Hepatocyte (in vitro differentiated cells): ENCODE data around the gene ABCA5. TPM values are rescaled to one million over a fixed set of nuclear protein-coding genes. Genes with fewer than 3 reads are reported as not detected.
A peak's percentile ranks its signal among the peaks of the same experiment; 100 is the strongest.

Experiments used
- DNase-seq: peaks from one replicate; pipeline ENCODE4 v3.0.0-alpha.2; 2016; ENCODE audit warnings: low spot score
- H2AFZ ChIP-seq: fragments of 200-600 bp; sonication (generic); 2 replicates; pipeline ENCODE4 v1.6.0; 2016; ENCODE audit warnings: antibody characterized with exemption, mild to moderate bottlenecking
- H3K27ac ChIP-seq: fragments of 200-600 bp; sonication (generic); 2 replicates; pipeline ENCODE4 v1.5.1; 2016; ENCODE audit warnings: mild to moderate bottlenecking
- H3K27me3 ChIP-seq: fragments of 200-600 bp; sonication (generic); 2 replicates; pipeline ENCODE4 v1.6.1; 2016
- H3K36me3 ChIP-seq: fragments of 200-600 bp; sonication (generic); replicated peaks from 2 replicates; pipeline ENCODE4 v1.5.1; 2016; ENCODE audit warnings: low read depth; ENCODE audit not compliant: insufficient read depth
- H3K4me1 ChIP-seq: fragments of 200-600 bp; sonication (generic); 2 replicates; pipeline ENCODE4 v1.5.1; 2016; ENCODE audit warnings: mild to moderate bottlenecking, moderate library complexity; ENCODE audit not compliant: insufficient read depth
- H3K4me2 ChIP-seq: fragments of 200-600 bp; sonication (generic); 2 replicates; pipeline ENCODE4 v1.6.0; 2016
- H3K4me3 ChIP-seq: fragments of 200-600 bp; sonication (generic); 2 replicates; pipeline ENCODE4 v1.5.1; 2016; ENCODE audit warnings: mild to moderate bottlenecking
- H3K79me2 ChIP-seq: fragments of 200-600 bp; sonication (generic); 2 replicates; pipeline ENCODE4 v1.6.0; 2017; ENCODE audit warnings: mild to moderate bottlenecking
- H3K9me2 ChIP-seq: fragments of 200-600 bp; sonication (generic); replicated peaks from 2 replicates; pipeline ENCODE4 v1.6.0; 2017; ENCODE audit warnings: mild to moderate bottlenecking; ENCODE audit not compliant: insufficient read depth
- H3K9me3 ChIP-seq: fragments of 200-600 bp; sonication (generic); 2 replicates; pipeline ENCODE4 v1.5.1; 2016; ENCODE audit warnings: low read depth, mild to moderate bottlenecking
- H4K20me1 ChIP-seq: fragments of 200-600 bp; sonication (generic); 2 replicates; pipeline ENCODE4 v1.6.0; 2016; ENCODE audit warnings: mild to moderate bottlenecking; ENCODE audit not compliant: insufficient read depth, poor library complexity, severe bottlenecking
- EZH2 ChIP-seq: fragments of 200-600 bp; sonication (generic); IDR thresholded peaks from 2 replicates; pipeline ENCODE4 v1.6.1; 2016; ENCODE audit warnings: antibody characterized with exemption, mild to moderate bottlenecking, borderline replicate concordance
- EZH2phosphoT487 ChIP-seq: fragments of 200-600 bp; sonication (generic); IDR thresholded peaks from one replicate; pipeline ENCODE4 v1.6.1; 2018; ENCODE audit warnings: antibody characterized with exemption, mild to moderate bottlenecking, low read depth, moderate library complexity; ENCODE audit not compliant: unreplicated experiment, severe bottlenecking
- WGBS: methylation state at CpG from one replicate; pipeline ENCODE4 v1.1.6; 2016; ENCODE audit warnings: low lambda C conversion rate; ENCODE audit errors: missing lambda C conversion rate; 5-methylcytosine and 5-hydroxymethylcytosine counted together
- polyA plus RNA-seq: library from polyadenylated mRNA; unstranded; fragments of >200 nt; fragmentation: Nextera tagmentation; extraction: Ambion mirVana; gene quantifications from 2 replicates; pipeline ENCODE4 v1.2.1, GENCODE V29; 2016
- total RNA-seq: library from RNA; depleted of rRNA; stranded (reverse); fragments of >200 nt; gene quantifications from 2 replicates; pipeline ENCODE4 v1.2.3, GENCODE V29; 2014
- TF ChIP-seq, protein P1 (sequence below): fragments of 200-600 bp; sonication (generic); IDR thresholded peaks from 2 replicates; pipeline ENCODE4 v1.5.1; 2016; ENCODE audit warnings: antibody characterized with exemption, mild to moderate bottlenecking; ENCODE audit not compliant: poor library complexity

Gene ABCA5
- total and polyA plus RNA-seq, 2 experiments from 2014 or later, result 22.4 to 59.8 TPM

- Histone ChIP-seq H3K4me1 (no peaks in the 10 kb centered on the region), H3K4me2 (no peak overlapping the region), H3K9me3 (no peaks in the 10 kb centered on the region), H3K27me3 (no peaks in the 10 kb centered on the region), H3K36me3 (no peaks in the 10 kb centered on the region), H4K20me1 (no peaks in the 10 kb centered on the region), H2AFZ (no peak overlapping the region), H3K9me2 (no peaks in the 10 kb centered on the region), H3K4me3 (no peak overlapping the region), H3K79me2 (no peaks in the 10 kb centered on the region), H3K27ac (no peak overlapping the region)
- WGBS, result 81% methylated on average over 2 of the region's 2 CpGs
- no peak for TF ChIP-seq EZH2phosphoT487
- TF ChIP-seq EZH2, result no peak
- TF ChIP-seq, protein P1, sequence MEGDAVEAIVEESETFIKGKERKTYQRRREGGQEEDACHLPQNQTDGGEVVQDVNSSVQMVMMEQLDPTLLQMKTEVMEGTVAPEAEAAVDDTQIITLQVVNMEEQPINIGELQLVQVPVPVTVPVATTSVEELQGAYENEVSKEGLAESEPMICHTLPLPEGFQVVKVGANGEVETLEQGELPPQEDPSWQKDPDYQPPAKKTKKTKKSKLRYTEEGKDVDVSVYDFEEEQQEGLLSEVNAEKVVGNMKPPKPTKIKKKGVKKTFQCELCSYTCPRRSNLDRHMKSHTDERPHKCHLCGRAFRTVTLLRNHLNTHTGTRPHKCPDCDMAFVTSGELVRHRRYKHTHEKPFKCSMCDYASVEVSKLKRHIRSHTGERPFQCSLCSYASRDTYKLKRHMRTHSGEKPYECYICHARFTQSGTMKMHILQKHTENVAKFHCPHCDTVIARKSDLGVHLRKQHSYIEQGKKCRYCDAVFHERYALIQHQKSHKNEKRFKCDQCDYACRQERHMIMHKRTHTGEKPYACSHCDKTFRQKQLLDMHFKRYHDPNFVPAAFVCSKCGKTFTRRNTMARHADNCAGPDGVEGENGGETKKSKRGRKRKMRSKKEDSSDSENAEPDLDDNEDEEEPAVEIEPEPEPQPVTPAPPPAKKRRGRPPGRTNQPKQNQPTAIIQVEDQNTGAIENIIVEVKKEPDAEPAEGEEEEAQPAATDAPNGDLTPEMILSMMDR, result no peak
- no peak for DNase-seq
Measured at GRCh38 chr17:69363488-69364210, 36.7 kb upstream of the ABCA5 start.

DNA sequence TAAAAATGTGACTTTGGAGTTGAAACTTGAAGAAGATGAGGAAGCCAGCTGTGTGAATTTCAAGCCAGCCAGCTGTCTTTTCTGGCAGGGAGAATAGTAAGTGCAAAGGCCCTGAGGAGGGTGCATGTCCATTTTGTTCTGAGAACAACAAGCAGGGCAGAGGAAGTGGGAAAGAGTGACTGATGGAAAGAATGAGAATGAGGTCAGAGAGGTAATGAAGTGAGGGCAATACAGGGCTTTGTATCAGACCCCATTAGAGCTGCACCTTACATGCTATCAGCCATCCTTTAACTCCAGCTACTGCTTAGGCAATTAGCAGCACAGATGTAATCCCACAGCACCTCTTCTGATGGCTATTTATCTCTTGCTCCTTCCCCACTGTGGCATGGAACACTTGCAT, 34.2 kb upstream of the ABCA5 start:
- H4K20me1 ChIP-seq, result no peaks in the 10 kb centered on the region
- H3K79me2 ChIP-seq, result no peaks in the 10 kb centered on the region
- no peak for TF ChIP-seq EZH2phosphoT487
- TF ChIP-seq, protein P1, result no peak
- no peak for TF ChIP-seq EZH2
- H3K27me3 ChIP-seq, result no peaks in the 10 kb centered on the region
- no peak overlapping the region for H3K4me3 ChIP-seq
- H3K27ac ChIP-seq, result no peak overlapping the region
- no peaks in the 10 kb centered on the region for H3K9me2 ChIP-seq
- no peak overlapping the region for H3K4me2 ChIP-seq
- H2AFZ ChIP-seq, result no peak overlapping the region
- H3K4me1 ChIP-seq, result no peaks in the 10 kb centered on the region
- no peak for DNase-seq
- no peaks in the 10 kb centered on the region for H3K9me3 ChIP-seq
- no peaks in the 10 kb centered on the region for H3K36me3 ChIP-seq

GRCh38 chr17:69358688-69359596, 32.0 kb upstream of the ABCA5 start:
- 68% methylated on average over 3 of the region's 3 CpGs for WGBS
- DNase-seq, result peak; percentile 34
- Histone ChIP-seq H3K4me1 (no peaks in the 10 kb centered on the region), H3K4me2 (no peak overlapping the region), H3K9me2 (no peaks in the 10 kb centered on the region), H2AFZ (no peak overlapping the region), H3K27ac (no peak overlapping the region), H3K36me3 (no peaks in the 10 kb centered on the region), H3K9me3 (no peaks in the 10 kb centered on the region), H3K79me2 (no peaks in the 10 kb centered on the region), H4K20me1 (no peaks in the 10 kb centered on the region), H3K4me3 (no peak overlapping the region), H3K27me3 (no peaks in the 10 kb centered on the region)
- TF ChIP-seq, protein P1, result peak; percentile 30
- no peak for TF ChIP-seq EZH2
